Ecto neural progenitor cell (in vitro differentiated cells): ENCODE data around the gene CA9.

ENCODE experiments used
- DNase-seq: peaks from one replicate; pipeline ENCODE4 v3.0.0-alpha.2; 2018; ENCODE audit warnings: low spot score

Gene CA9

DNA sequence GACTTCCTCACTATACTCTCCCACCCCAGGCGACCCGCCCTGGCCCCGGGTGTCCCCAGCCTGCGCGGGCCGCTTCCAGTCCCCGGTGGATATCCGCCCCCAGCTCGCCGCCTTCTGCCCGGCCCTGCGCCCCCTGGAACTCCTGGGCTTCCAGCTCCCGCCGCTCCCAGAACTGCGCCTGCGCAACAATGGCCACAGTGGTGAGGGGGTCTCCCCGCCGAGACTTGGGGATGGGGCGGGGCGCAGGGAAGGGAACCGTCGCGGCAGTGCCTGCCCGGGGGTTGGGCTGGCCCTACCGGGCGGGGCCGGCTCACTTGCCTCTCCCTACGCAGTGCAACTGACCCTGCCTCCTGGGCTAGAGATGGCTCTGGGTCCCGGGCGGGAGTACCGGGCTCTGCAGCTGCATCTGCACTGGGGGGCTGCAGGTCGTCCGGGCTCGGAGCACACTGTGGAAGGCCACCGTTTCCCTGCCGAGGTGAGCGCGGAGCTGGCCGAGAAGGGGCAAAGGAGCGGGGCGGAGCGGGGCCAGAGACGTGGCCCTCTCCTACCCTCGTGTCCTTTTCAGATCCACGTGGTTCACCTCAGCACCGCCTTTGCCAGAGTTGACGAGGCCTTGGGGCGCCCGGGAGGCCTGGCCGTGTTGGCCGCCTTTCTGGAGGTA is 2.1 kb downstream of the CA9 start:
- DNase-seq, result peak; percentile 94

DNA sequence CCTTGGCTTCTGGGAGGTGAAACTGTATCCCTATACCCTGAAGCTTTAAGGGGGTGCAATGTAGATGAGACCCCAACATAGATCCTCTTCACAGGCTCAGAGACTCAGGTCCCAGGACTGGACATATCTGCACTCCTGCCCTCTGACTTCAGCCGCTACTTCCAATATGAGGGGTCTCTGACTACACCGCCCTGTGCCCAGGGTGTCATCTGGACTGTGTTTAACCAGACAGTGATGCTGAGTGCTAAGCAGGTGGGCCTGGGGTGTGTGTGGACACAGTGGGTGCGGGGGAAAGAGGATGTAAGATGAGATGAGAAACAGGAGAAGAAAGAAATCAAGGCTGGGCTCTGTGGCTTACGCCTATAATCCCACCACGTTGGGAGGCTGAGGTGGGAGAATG is 5.4 kb downstream of the CA9 start:
- no peak for DNase-seq

DNA sequence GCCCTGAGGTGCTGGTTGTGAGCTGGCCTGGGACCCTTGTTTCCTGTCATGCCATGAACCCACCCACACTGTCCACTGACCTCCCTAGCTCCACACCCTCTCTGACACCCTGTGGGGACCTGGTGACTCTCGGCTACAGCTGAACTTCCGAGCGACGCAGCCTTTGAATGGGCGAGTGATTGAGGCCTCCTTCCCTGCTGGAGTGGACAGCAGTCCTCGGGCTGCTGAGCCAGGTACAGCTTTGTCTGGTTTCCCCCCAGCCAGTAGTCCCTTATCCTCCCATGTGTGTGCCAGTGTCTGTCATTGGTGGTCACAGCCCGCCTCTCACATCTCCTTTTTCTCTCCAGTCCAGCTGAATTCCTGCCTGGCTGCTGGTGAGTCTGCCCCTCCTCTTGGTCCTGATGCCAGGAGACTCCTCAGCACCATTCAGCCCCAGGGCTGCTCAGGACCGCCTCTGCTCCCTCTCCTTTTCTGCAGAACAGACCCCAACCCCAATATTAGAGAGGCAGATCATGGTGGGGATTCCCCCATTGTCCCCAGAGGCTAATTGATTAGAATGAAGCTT is 6.1 kb downstream of the CA9 start:
- DNase-seq, result no peak

DNA sequence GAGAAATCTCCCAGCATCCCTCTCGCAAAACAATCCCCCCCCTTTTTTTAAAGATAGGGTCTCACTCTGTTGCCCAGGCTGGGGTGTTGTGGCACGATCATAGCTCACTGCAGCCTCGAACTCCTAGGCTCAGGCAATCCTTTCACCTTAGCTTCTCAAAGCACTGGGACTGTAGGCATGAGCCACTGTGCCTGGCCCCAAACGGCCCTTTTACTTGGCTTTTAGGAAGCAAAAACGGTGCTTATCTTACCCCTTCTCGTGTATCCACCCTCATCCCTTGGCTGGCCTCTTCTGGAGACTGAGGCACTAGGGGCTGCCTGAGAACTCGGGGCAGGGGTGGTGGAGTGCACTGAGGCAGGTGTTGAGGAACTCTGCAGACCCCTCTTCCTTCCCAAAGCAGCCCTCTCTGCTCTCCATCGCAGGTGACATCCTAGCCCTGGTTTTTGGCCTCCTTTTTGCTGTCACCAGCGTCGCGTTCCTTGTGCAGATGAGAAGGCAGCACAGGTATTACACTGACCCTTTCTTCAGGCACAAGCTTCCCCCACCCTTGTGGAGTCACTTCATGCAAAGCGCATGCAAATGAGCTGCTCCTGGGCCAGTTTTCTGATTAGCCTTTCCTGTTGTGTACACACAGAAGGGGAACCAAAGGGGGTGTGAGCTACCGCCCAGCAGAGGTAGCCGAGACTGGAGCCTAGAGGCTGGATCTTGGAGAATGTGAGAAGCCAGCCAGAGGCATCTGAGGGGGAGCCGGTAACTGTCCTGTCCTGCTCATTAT is 6.8 kb downstream of the CA9 start:
- no peak for DNase-seq

DNA sequence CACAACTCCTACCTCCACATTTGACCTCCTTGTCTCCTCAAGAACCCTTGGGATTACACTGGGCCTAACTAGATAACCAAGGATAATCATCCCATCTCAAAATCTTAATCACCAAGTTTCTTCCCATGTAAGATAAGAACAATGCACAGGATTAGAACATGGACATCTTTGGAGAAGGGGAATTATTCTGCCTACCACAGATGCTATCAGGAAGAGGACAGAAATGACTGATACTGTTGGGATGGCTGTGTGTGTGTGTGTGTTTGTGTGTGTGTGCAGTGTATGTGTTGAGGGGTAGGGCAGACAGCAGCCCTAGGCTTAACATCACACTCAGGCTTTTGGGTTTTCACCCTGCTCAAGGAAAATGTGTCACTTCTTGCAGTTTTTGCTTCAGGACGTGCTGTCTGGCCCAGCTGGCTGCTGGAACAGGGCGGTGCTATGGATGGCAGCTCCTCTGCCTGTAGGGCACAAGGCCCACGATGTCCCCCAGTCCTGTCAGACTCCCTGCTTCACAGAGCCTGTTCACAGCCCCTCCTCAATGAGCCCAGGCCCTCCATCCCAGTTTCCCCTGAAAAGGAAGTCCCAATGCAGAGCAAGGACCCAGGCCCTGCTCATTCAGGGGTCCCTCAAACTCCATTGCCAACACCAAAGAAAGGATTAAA is 7.7 kb downstream of the CA9 start:
- DNase-seq, result no peak

DNA sequence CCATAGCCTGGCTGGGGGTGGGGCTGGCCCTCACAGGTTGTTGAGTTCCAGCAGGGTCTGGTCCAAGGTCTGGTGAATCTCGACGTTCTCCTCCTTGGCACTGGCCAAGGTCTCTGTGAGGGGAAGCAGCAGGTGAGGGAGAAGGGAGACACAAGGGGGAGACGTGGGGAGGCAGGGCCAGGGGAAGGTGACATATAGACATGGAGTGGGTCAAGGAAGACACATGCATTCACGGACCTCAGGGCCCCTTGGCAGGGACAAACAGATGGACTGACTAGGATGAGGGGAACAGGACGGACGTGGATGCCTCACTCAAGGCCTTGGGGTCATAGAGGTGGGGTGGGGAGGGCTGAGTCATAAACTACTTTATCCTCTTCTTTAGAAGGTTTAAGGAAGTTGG is 8.3 kb downstream of the CA9 start:
- DNase-seq, result no peak

DNA sequence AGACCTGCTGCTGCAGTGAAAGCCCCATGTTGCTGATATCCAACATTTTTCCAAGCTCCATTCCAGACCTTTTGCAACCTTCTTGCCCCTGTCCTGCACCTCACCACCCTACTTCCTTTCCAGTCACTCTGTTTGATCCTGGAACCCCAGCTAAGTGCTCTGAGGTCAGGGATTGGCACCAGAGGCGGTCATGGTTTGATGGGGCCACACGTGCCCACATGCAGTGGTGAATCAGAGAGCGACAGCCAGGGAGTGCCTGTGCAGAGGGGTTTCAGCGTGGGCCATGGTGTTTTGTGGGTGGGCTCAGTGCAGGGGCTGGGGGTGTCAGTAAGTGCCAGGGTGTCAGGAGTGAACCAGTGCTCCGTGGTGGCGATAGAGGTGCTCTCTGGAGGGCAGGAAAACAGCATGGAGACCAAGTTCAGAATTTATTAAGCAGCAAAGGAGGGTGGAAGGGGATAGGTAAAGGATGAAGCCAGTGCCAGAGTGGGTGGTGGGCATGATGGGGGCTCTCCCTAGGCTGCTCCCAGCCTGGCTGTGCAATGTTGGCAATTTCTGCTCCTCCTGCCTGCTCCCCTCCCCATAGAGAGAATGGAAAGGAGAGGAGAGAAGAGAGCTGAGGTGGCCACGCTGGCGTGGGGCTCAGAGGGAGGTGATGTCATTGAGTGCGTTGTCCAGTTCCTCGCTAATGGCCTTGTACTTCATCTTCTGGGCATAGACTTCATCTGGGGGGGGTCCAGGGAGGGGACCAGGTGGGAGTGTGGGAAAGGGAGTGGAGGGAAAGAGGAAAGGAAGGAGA is 9.0 kb downstream of the CA9 start:
- no peak for DNase-seq

DNA sequence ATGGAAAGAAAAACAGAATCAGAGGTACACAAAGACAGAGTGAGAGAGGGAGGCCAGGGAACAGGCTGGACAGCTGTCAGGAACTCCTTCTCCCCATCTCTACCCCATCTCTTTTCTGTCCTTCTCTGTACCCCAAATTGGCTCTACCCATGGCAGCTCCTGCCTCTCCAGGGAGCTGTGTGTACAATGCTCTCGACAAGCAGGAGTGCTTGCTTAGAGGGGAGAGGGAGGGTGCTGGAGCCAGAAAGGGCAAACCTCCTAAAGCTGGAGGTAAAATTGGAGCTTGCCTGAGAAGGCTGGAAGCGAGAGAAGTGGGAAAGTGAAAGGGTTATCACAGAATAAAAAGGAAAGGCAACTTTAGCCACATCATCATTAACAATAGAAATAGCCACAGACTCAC is 9.6 kb downstream of the CA9 start:
- DNase-seq, result no peak

DNA sequence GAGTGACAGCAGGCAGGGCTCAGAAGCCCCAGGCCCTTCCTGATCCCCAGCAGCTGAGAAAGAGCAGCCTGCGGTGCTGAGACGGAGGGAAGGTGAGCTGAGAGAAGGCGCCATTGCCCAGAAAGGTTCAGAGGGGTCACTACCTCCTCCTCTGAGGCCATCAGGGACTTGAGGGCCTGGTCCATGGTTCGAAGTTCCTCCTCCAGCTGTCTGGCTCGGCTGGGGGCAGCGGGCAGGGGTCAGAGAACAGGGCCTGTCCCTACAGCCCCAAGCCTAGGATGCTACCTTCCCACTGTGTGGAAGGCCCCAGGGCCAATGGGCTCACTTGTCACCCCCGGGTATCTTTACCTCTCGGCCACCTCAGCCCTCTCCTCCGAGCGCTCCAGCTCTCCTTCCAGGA is 11.2 kb downstream of the CA9 start:
- no peak for DNase-seq

DNA sequence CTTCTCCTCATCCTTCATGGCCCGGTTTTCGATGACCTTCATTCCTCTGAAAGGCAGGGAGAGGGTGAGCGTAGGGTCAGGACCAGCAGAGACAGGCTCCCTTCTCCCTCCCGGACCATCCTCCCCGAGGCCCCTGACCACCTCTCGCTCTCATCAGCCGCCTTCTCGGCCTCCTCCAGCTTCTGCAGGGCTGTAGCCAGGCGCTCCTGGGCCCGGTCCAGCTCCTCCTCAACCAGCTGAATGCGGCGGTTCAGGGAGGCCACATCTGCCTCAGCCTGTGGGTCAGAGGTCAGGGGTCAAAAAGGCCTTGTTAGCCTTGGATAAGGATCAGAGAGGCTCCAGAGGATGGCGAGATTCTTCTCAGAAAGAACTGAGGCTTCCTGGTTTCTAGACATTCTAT is 11.8 kb downstream of the CA9 start:
- no peak for DNase-seq

DNA sequence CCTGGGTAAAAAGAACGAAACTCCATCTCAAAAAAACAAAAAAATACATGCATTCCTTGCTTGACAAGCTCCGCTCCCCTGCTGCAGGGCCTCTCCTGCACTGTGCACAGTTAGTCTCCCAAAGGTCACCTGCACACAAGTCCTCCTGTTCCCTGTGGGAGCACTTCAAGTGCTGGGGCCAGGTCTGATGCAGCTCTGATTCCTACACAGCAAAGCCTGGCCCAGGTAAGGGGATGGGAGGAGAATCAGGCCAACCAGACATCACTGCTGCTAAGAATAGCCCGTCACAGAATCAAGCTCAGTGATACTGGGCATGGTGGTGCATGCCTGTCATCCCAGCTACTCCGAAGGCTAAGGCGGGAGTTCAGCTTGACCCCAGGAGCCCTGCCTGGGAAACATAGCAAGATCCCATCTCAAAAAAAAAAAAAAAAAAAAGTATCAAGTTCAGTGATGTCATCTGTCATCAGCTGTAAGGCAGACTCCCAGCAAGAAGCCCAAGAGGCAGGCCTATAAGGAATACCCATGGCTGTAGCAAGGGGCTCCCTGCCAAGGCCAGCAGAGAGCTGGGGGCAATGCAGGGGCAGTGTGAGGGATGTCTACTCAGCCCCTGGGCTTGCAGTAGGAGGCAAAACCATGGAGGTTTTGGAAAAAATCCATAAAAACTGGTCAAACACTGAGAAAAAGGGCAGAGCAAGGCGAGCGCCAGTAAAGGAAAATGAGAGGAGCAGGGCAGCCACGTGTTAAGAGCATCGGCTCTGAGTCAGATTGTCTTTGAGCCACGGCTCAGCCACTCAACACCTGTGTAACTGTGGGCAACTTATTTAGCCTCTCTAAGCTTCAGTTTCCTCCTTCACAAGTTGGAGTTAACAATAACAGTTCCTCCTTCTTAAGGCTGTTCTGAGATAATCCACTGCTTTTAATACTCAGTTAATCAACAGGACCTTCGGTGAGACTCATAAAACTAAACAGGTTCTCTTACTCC is 12.8 kb downstream of the CA9 start:
- DNase-seq, result no peak

DNA sequence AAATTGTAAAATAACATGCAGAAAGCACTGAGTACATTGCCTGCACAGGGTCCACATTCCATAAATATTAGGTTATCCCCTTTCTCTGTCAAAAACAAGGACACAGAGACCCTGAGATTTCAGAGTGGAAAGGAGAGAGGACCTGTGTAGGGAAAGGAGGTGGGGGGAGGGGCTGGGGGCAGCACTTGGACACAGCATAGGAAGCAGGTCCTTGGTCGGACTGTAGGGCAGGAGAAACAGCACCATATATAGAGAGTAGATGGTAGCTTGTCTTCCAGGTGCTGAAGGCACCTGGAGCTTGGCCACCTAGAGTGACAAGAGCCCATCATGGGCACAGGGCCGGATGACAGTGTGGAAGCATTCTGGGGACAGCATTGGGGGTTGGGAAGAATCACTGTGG is 13.6 kb downstream of the CA9 start:
- no peak for DNase-seq

DNA sequence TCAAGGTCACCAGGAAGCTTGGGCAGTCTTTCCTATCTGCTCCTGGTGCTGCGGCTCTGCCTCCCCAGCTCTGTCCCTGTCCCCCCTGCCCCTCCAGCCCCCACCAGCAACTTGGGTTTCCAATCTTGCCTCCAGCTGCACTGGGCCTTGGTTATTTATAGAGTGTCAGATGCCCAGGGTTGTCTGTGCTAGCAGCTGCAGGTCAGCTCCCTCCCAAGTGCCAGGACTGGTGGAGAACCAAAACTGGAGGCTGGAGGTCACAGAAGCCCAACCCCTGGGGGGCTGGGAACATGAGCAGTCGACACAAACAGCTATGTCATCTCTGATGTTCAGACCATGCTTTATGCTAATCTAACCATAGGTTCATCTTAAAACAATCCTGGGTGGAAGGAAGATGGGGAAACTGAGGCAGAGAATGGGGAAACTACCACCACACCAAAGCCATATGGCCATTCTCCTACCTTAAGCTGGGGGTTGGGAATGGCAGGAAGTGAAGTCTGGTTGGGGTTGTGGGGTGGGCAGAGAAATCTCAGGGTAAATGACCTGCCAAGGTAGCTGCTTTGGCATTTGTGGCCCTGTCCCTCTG is 14.3 kb downstream of the CA9 start:
- no peak for DNase-seq

DNA sequence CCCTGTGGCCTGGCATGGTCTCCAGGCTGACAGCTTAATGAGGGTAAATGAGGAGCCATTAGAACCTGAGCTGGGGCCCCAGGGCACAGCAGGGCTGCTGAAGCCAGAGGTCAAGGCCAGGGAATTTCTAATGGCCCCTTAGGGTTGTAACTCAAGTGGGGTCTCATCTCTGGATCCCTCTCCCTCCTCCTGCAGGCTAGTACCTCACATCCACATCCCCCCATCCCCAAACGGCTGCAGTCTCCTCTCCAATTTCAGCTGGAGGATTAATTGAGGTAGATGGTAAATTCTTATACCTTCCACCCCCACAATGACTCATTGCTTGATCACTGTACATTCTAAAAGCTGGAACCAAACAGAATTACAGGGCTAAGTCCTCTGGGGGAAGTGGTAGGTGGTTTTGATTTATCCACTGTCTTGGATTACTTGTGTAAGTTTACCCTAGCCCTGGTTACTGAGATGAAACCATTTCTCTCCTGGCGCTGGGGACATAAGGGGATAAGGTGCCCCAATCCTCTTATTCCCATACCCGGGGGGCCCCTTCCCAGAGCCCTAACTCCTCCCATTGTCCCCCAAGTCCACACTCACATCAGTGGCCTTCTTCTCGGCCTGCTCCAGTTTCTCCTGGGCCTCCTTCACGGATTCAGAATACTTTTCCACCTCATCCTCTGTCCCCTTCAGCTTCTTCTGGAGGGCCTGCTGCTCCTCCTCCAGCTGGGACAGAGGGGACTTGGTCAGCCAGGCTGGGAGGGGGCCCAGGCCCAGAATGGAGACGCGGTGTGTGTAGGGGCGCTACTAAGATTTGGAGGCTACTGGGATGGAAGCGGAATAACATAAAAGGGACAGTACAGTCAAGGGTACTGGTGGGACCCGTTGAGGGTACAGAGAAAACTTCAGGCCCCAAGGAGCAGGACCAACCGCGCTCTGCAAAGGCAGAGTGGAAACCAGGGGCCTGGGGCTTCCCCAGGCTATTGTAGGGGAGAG is 15.1 kb downstream of the CA9 start:
- no peak for DNase-seq

DNA sequence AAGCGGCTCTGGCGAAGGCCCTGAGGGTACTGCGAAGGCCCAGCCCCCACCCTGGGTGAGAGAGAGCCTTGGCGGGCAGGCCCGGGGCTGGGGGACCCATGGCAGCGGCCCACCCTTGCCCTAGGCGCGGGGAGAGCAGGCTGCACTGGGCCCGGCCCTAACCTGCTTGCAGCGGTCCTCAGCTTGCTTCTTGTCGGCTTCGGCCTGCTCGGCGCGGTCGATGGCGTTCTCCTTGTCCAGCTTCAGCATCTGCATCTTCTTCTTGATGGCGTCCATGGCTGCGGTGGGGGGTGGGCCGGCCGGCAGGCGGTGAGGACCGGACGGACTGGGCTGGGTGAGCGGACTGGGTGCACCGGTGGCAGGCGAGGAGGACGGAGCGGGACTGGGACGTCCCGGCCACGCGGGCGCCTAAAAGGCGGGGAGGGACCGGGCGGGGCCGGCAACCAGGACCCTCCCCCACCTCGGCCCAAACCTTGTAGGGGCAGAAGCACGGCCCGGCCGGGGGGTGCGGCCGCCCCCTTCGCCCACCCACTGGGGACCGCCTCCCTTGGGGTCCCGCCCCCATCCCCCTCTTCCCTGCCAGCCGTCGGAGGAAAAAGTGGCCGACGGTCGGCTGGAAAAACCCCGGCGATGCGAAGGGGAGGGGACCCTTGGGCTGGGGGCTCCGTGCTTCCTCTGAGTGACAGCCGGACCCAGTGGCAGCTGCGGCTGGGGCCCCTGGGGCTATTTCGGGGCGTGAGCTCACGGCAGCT is 16.0 kb downstream of the CA9 start, which contains the start of gene TPM2:
TSS of gene TPM2 (minus strand) at position 384 of the 752 bp plus-strand sequence. CDS start at position 276, 108 bp downstream.
- DNase-seq, result peak; percentile 83

DNA sequence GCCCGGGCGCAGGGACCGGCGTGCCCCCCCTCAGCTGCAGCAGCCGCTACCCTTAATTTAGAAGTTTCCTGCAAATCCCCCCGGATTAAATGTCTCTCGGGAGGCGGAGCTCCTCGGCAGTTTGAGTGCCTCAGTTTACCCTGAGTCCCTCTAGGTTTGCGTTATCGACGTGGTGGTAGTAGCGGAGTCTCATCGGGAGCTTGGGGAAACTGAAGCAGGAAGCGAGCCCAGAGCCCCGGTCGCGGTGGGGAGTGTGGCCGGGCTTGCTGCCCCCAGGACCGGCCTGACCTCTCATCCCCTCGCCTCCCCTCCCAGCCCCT is 16.5 kb downstream of the CA9 start:
- DNase-seq, result no peak

DNA sequence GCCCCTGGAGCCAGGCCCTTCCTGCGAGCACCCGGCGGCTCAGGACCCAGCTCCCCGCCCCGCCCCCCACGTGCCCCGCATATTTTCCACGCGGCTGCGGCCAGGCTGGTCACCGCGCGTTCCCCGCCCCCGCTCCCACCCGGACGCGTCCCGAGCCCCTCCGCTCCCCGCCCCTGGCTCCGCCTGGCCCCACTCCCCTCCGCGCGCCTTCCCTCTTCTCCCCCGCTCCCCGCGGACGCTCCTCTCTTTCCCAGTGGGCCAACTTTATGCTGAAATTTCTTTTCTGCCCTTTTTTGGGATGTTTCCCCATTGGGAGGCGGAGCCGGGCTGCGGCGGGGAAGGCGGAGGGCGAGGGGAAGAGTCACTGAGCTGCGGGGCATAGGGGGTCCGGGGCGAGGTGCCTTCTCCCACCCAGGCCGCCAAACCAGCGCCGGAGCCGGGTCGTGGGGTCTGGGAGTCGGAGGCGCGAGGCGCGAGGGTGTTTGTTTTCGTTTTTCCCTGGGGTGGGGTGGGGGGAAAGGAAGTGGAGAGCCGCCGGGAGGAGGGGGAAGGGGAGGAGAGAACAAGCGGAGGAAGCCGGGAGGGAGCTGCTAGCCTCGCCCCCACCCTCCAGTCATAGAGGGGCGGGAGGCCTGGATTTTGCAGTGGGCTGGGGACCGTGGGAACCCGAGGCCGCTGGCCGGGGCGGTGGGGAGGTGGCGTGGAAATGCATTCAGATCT is 17.0 kb downstream of the CA9 start:
- DNase-seq, result peak; percentile 79

DNA sequence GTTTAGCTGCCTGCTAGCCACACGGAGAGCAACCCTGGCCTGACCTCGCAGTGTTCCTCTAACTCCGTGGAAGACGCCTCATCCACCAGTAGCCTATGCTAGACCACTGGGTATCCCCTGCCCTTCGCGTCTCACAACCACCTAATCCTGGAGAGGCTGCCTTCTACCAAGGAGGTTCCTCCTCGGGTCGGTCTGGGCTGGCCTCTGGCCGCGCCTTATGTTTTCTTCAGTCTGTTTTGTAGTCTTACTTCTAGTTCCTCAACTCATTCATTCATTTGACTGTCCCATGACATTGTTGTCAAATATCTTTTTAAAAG is 17.6 kb downstream of the CA9 start:
- DNase-seq, result no peak
